GM12878 (cell line): Measurements from ENCODE around the gene STK17A. TPM values are rescaled to one million over a fixed set of nuclear protein-coding genes. Genes with fewer than 3 reads are reported as not detected.

Experiments used
- ATAC-seq: fragments of 200-7000 bp; cut with Tn5 transposase; 3 replicates; pipeline ENCODE4 v1.9.1; 2020; ENCODE audit warnings: mild to moderate bottlenecking, moderate library complexity
- BruUV-seq: library from RNA; stranded (reverse); fragments of 400-500 nt; replicated peaks from 2 replicates; lab custom pipeline; 2021; lab: Mats Ljungman, UMichigan
- CTCF ChIA-PET: fragments of 300-600 bp; sonication (Branson Sonifier 250); formaldehyde crosslinking; extraction: SDS; loops from one replicate; lab custom pipeline; 2021; ENCODE audit warnings: inconsistent platforms; lab: Yijun Ruan, JAX
- POLR2A ChIA-PET: fragments of 350-600 bp; formaldehyde crosslinking; extraction: SDS; loops from one replicate; lab custom pipeline; 2021; ENCODE audit warnings: inconsistent platforms; lab: Charles Lee
- RAD21 ChIA-PET: fragments of 300-600 bp; sonication (Branson Sonifier 250); formaldehyde crosslinking; loops from one replicate; lab custom pipeline; 2023; ENCODE audit warnings: antibody characterized with exemption; ENCODE audit not compliant: unreplicated experiment; lab: Charles Lee
- SMC1A ChIA-PET: fragments of 300-600 bp; sonication (Branson Sonifier 250); formaldehyde crosslinking; loops from one replicate; lab custom pipeline; 2023; ENCODE audit not compliant: unreplicated experiment, uncharacterized antibody; lab: Charles Lee
- DNase-seq: peaks from one replicate; pipeline ENCODE4 v3.0.0-alpha.2; 2011; ENCODE audit warnings: low read depth, low spot score
- FAIRE-seq: peaks from 3 replicates; lab custom pipeline; 2011; peaks lifted over from hg19 to GRCh38; lab: Jason Lieb, UNC
- H2AFZ ChIP-seq: 2 replicates; pipeline ENCODE4 v1.6.0; 2011; ENCODE audit warnings: low read depth, low read length, control low read depth; ENCODE audit not compliant: control insufficient read depth
- H3K27ac ChIP-seq: 2 replicates; pipeline ENCODE4 v1.5.1; 2011; ENCODE audit warnings: control low read depth; ENCODE audit not compliant: control insufficient read depth, insufficient read depth
- H3K27me3 ChIP-seq, 2 experiments: replicated peaks in 1 of 2; 2 replicates each; pipeline versions ENCODE4 v1.6.0 to v1.6.1; 2011; ENCODE audit warnings: low read length in 1 of 2; ENCODE audit not compliant: control insufficient read depth in 2 of 2, insufficient read depth in 2 of 2
- H3K36me3 ChIP-seq, 2 experiments: 2 replicates each; pipeline ENCODE4 v1.5.1; 2011; ENCODE audit warnings: low read length in 1 of 2; ENCODE audit not compliant: control insufficient read depth in 2 of 2, insufficient read depth in 2 of 2
- H3K4me1 ChIP-seq: 2 replicates; pipeline ENCODE4 v1.6.1; 2011; ENCODE audit warnings: mild to moderate bottlenecking, low read length, moderate library complexity, mixed read lengths; ENCODE audit not compliant: control insufficient read depth, insufficient read depth
- H3K4me2 ChIP-seq: 2 replicates; pipeline ENCODE4 v1.6.0; 2011; ENCODE audit warnings: control low read depth; ENCODE audit not compliant: control insufficient read depth, insufficient read depth
- H3K4me3 ChIP-seq: fragments of 200-600 bp; sonication (generic); 2 replicates; pipeline ENCODE4 v1.5.1; 2016
- H3K79me2 ChIP-seq: 2 replicates; pipeline ENCODE4 v1.6.0; 2011; ENCODE audit warnings: low read length; ENCODE audit not compliant: control insufficient read depth, insufficient read depth
- H3K9ac ChIP-seq: 2 replicates; pipeline ENCODE4 v1.8.0; 2011; ENCODE audit warnings: low read length, control low read depth, mixed read lengths; ENCODE audit not compliant: control insufficient read depth, insufficient read depth
- H3K9me3 ChIP-seq: replicated peaks from 3 replicates; pipeline ENCODE4 v1.5.1; 2011; ENCODE audit warnings: mild to moderate bottlenecking, low read length; ENCODE audit not compliant: control insufficient read depth, insufficient read depth
- H4K20me1 ChIP-seq: 2 replicates; pipeline ENCODE4 v1.6.0; 2011; ENCODE audit not compliant: control insufficient read depth, insufficient read depth
- EED ChIP-seq: sonication (generic); IDR thresholded peaks from 2 replicates; pipeline ENCODE4 v1.6.1; 2016; ENCODE audit warnings: antibody characterized with exemption, low read depth
- EZH2 ChIP-seq: IDR thresholded peaks from 2 replicates; pipeline ENCODE4 v1.6.1; 2012; ENCODE audit warnings: low read depth, mild to moderate bottlenecking, control low read depth, inconsistent platforms, low read length, borderline replicate concordance; ENCODE audit not compliant: control insufficient read depth
- IRF4 ChIP-seq: IDR thresholded peaks from 2 replicates; pipeline ENCODE4 v1.6.1; 2011; ENCODE audit warnings: low read depth, low read length
- MTA2 ChIP-seq: fragments of 450-650 bp; IDR thresholded peaks from 2 replicates; pipeline ENCODE4 v1.6.1; 2016; ENCODE audit warnings: low read depth, mild to moderate bottlenecking, moderate library complexity
- PML ChIP-seq: IDR thresholded peaks from 2 replicates; pipeline ENCODE4 v1.6.1; 2012; ENCODE audit warnings: low read length, inconsistent platforms
- TCF12 ChIP-seq: IDR thresholded peaks from 2 replicates; pipeline ENCODE4 v1.6.1; 2011; ENCODE audit warnings: low read depth, mild to moderate bottlenecking, low read length
- ZNF384 ChIP-seq: IDR thresholded peaks from 2 replicates; pipeline ENCODE4 v1.6.1; 2012; ENCODE audit warnings: low read depth, mild to moderate bottlenecking, low read length, improper control_type of control experiment, borderline replicate concordance
- WGBS: methylation state at CpG from one replicate; pipeline ENCODE4 v1.1.6; 2016; ENCODE audit warnings: low lambda C conversion rate; ENCODE audit not compliant: insufficient replicate concordance, insufficient coverage; ENCODE audit errors: missing lambda C conversion rate; 5-methylcytosine and 5-hydroxymethylcytosine counted together
- in situ Hi-C: fragments of 300-500 bp; cut with MboI; formaldehyde crosslinking; loops from 9 replicates; pipeline ENCODE4 v1.14.3; 2018; ENCODE audit warnings: mixed read lengths
- intact Hi-C: fragments of 100-400 bp; cut with micrococcal nuclease; formaldehyde crosslinking; loops from one replicate; pipeline ENCODE4 v1.14.2; 2022; ENCODE audit not compliant: unreplicated experiment
- polyA plus RNA-seq, 11 experiments: library from polyadenylated mRNA; depleted of rRNA in 4 of 11; unstranded in 6 of 11; stranded (reverse) in 5 of 11; fragments of >200 nt; fragmentation: Nextera tagmentation in 4 of 11; fragmentation: Illumina TruSeq in 1 of 11; extraction: Ambion mirVana in 4 of 11; extraction: Trizol in 1 of 11; gene quantifications; 1 replicate in 1 of 11; 2 replicates in 10 of 11; pipeline versions ENCODE4 v1.2.1 to v1.2.3, GENCODE V29; 2011 to 2016; ENCODE audit warnings: inconsistent platforms in 2 of 11, missing spikeins in 2 of 11, low read depth in 1 of 11
- total RNA-seq, 4 experiments: library from RNA; depleted of rRNA in 3 of 4; stranded (reverse); fragments of >200 nt in 3 of 4; fragmentation: Illumina TruSeq in 1 of 4; extraction: Trizol in 1 of 4; gene quantifications; 2 replicates each; pipeline versions ENCODE4 v1.2.1 to v1.2.3, GENCODE V29; 2013 to 2021
- TF ChIP-seq, protein P1 (sequence below): fragments of 450-650 bp; IDR thresholded peaks from 2 replicates; pipeline ENCODE4 v1.6.1; 2017; ENCODE audit warnings: mild to moderate bottlenecking, moderate library complexity
- TF ChIP-seq, protein P2 (sequence below): IDR thresholded peaks from 2 replicates; pipeline ENCODE4 v1.6.1; 2012; ENCODE audit warnings: low read depth, low read length, improper control_type of control experiment

Gene STK17A
- total and polyA plus RNA-seq, 10 of the 15 experiments (the other 5 are each of a cell fraction or from before 2014, with no cell fraction given) = 18.5 to 91.6 (median 70.8) TPM

DNA sequence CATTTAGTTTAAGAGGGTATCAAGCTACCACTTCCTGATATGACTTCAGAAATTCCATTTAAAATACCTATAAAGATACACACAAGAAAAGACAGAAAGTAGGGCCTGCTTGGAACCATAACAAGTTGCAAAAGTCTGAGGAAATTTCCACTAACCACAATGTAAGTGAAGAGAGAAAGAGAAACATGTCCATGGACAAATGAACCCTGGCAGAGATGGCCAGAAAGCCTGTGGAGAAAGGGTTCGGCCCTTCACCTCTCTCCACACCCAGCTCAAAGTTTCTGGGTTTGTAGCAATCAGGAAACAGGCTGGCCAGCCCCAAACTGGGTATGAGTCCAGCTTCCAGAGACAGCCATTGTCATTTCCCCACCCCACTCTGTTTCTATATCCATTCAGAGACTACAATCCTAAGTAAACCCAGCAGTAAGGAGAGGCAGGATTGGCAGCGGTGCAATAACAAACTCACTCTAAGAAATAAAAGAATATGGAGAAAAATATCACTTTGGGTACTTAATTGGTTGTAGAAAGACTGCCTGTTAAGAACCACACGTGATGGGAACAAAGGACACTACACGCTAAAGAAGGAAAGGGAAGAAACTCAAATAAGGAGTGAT lies 71.1 kb downstream of the STK17A start:
- ChIA-PET CTCF (interaction anchor here (0.8 to 1.5 kb wide), 2 partner anchors 24 to 46 kb away, joined by 4 to 10 read pairs; no protein-coding TSS in a partner anchor), SMC1A (interaction anchor here (0.8 to 10.6 kb wide), 3 partner anchors 46 to 73 kb away, joined by 3 to 177 read pairs (median 3); no protein-coding TSS in a partner anchor), RAD21 (interaction anchor here (1.1 to 10.8 kb wide), 2 partner anchors 8 to 67 kb away, joined by 3 to 280 read pairs; partner anchors contain the start of gene STK17A), POLR2A (interaction anchor here (0.9 to 1.3 kb wide), 3 partner anchors 9 to 71 kb away, joined by 3 to 4 read pairs (median 3); partner anchors contain the start of gene STK17A)
- Histone ChIP-seq H3K27ac (no peak overlapping the region), H3K79me2 (peaks cover 54% of the 10 kb centered on the region), H2AFZ (no peak overlapping the region), H3K9ac (no peak overlapping the region), H3K27me3 (no peaks in the 10 kb centered on the region), H4K20me1 (no peaks in the 10 kb centered on the region), H3K4me1 (peaks cover 47% of the 10 kb centered on the region), H3K4me2 (no peak overlapping the region), H3K36me3 (peaks cover 3 to 6% of the 10 kb centered on the region in 2 experiments), H3K9me3 (peaks cover 3% of the 10 kb centered on the region; the same call in 2 of the 3 replicates), H3K4me3 (no peak overlapping the region)
- no peak for FAIRE-seq
- intact Hi-C loops = no loop called here
- WGBS = 67% methylated on average over 4 of the region's 4 CpGs
- TF ChIP-seq IRF4 (no peak), EED (peak; percentile 15; the same call in 1 of the 2 replicates)
- in situ Hi-C loops = no loop called here
- no peak for DNase-seq
- no TSS peak for BruUV-seq
- ATAC-seq = no peak

DNA sequence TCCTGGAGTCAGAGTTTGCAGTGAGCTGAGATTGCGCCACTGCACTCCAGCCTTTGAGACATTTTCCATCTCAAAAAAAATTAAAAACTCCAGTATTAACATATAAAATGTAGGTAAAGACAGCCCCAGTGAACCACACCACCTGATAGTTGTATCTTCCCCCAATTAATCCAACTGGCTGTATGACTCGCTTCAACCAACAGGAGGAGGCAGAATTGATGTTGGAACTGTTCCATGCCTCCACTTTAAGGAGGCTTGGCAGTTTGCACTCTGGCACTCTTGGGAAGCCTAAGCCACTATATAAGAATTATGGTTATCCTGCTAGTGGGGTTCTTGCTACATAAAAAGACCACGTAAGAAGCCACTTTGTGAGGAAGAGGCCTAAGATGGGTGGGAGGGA lies 72.7 kb downstream of the STK17A start:
- Histone ChIP-seq H3K27ac (no peak overlapping the region), H3K4me2 (no peak overlapping the region), H3K4me3 (no peak overlapping the region), H3K9ac (no peak overlapping the region), H2AFZ (no peak overlapping the region), H3K27me3 (no peaks in the 10 kb centered on the region), H3K36me3 (peaks cover 5 to 6% of the 10 kb centered on the region in 2 experiments), H3K79me2 (peaks cover 50% of the 10 kb centered on the region), H4K20me1 (no peaks in the 10 kb centered on the region), H3K9me3 (peaks cover 3% of the 10 kb centered on the region; the same call in 2 of the 3 replicates), H3K4me1 (peaks cover 44% of the 10 kb centered on the region)
- RAD21 ChIA-PET = no interaction called here
- CTCF ChIA-PET = interaction anchor here (0.6 to 0.8 kb wide), 2 partner anchors 45 to 73 kb away, joined by 3 read pairs; partner anchors contain the start of gene STK17A
- BruUV-seq = no TSS peak
- SMC1A ChIA-PET = interaction anchor here (0.8 to 1.0 kb wide), 2 partner anchors 12 to 73 kb away, joined by 3 to 4 read pairs; partner anchors contain the start of gene STK17A
- ATAC-seq (no peak), FAIRE-seq (no peak), DNase-seq (no peak)
- intact Hi-C loops (no loop called here), in situ Hi-C loops (no loop called here)
- POLR2A ChIA-PET = interaction anchor here (1.0 kb wide), 2 partner anchors 10 to 65 kb away, joined by 3 read pairs; no protein-coding TSS in a partner anchor
- WGBS = 98% methylated on average over 3 of the region's 3 CpGs
- TF ChIP-seq ZNF384 (no peak), EZH2 (no peak), MTA2 (no peak), PML (no peak), TCF12 (no peak)
- TF ChIP-seq, protein P1, sequence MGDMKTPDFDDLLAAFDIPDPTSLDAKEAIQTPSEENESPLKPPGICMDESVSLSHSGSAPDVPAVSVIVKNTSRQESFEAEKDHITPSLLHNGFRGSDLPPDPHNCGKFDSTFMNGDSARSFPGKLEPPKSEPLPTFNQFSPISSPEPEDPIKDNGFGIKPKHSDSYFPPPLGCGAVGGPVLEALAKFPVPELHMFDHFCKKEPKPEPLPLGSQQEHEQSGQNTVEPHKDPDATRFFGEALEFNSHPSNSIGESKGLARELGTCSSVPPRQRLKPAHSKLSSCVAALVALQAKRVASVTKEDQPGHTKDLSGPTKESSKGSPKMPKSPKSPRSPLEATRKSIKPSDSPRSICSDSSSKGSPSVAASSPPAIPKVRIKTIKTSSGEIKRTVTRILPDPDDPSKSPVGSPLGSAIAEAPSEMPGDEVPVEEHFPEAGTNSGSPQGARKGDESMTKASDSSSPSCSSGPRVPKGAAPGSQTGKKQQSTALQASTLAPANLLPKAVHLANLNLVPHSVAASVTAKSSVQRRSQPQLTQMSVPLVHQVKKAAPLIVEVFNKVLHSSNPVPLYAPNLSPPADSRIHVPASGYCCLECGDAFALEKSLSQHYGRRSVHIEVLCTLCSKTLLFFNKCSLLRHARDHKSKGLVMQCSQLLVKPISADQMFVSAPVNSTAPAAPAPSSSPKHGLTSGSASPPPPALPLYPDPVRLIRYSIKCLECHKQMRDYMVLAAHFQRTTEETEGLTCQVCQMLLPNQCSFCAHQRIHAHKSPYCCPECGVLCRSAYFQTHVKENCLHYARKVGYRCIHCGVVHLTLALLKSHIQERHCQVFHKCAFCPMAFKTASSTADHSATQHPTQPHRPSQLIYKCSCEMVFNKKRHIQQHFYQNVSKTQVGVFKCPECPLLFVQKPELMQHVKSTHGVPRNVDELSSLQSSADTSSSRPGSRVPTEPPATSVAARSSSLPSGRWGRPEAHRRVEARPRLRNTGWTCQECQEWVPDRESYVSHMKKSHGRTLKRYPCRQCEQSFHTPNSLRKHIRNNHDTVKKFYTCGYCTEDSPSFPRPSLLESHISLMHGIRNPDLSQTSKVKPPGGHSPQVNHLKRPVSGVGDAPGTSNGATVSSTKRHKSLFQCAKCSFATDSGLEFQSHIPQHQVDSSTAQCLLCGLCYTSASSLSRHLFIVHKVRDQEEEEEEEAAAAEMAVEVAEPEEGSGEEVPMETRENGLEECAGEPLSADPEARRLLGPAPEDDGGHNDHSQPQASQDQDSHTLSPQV = no peak
- TF ChIP-seq, protein P2, sequence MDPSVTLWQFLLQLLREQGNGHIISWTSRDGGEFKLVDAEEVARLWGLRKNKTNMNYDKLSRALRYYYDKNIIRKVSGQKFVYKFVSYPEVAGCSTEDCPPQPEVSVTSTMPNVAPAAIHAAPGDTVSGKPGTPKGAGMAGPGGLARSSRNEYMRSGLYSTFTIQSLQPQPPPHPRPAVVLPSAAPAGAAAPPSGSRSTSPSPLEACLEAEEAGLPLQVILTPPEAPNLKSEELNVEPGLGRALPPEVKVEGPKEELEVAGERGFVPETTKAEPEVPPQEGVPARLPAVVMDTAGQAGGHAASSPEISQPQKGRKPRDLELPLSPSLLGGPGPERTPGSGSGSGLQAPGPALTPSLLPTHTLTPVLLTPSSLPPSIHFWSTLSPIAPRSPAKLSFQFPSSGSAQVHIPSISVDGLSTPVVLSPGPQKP = no peak
